Measurements from ENCODE around the gene ZNF2.
"Not testable (repeated sequence)": the region's sequence is repeated elsewhere in the genome, so short reads cannot be mapped to it uniquely, and the experiment has no call there.

Gene ZNF2

GRCh38 chr2:95165371-95166064 is at the start of gene ZNF2:
ZNF2 (plus strand) TSS chr2:95165809; CDS start chr2:95176227, 10,418 bp downstream.
- peak; percentile 82 for DNase-seq (ENCODE audit: low read depth)

- DNase-seq (ENCODE audit: low read depth): peak; percentile 0
These were observed 44.6 kb upstream of the ZNF2 start for GRCh38 chr2:95121093-95121406.

GRCh38 chr2:95121407-95122196 is 44.0 kb upstream of the ZNF2 start, which contains the start of gene MRPS5:
MRPS5 (minus strand) TSS chr2:95121808; CDS start chr2:95121791, 17 bp downstream.
- peak; percentile 12 for DNase-seq (ENCODE audit: low read depth)

- peak; percentile 3 for DNase-seq (ENCODE audit: low read depth)
These were observed 43.4 kb upstream of the ZNF2 start for GRCh38 chr2:95122197-95122551.

- DNase-seq (ENCODE audit: low read depth): no peak
These were observed 26.9 kb upstream of the ZNF2 start for GRCh38 chr2:95138702-95139101.

GRCh38 chr2:95143838-95144237 is 21.8 kb upstream of the ZNF2 start:
- no peak for DNase-seq (ENCODE audit: low read depth)

GRCh38 chr2:95149397-95149984 is 16.1 kb upstream of the ZNF2 start:
- no peak for DNase-seq (ENCODE audit: low read depth)

- no peak for DNase-seq (ENCODE audit: low read depth)
These were observed 7.2 kb upstream of the ZNF2 start for GRCh38 chr2:95158441-95158840.

- DNase-seq (ENCODE audit: low read depth): no peak
These were observed 6.6 kb upstream of the ZNF2 start for GRCh38 chr2:95158891-95159619.

GRCh38 chr2:95159690-95160449 is 5.7 kb upstream of the ZNF2 start, which contains the start of gene ZNF514:
ZNF514 (minus strand) TSS chr2:95159848; CDS start chr2:95153253, 6,595 bp downstream.
- peak; percentile 14 for DNase-seq (ENCODE audit: low read depth)

- DNase-seq (ENCODE audit: low read depth): no peak
These were observed 609 bp upstream of the ZNF2 start for GRCh38 chr2:95165030-95165370.

GRCh38 chr2:95166065-95166763 is 605 bp downstream of the ZNF2 start:
- no peak for DNase-seq (ENCODE audit: low read depth)

GRCh38 chr2:95171902-95172301 is 6.3 kb downstream of the ZNF2 start:
- DNase-seq (ENCODE audit: low read depth): no peak

- DNase-seq (ENCODE audit: low read depth): no peak
These were observed 8.5 kb downstream of the ZNF2 start for GRCh38 chr2:95174031-95174542.

- no peak for DNase-seq (ENCODE audit: low read depth)
These were observed 13.8 kb downstream of the ZNF2 start for GRCh38 chr2:95179451-95179850.

GRCh38 chr2:95181774-95182173 is 16.2 kb downstream of the ZNF2 start:
- no peak for DNase-seq (ENCODE audit: low read depth)

- DNase-seq (ENCODE audit: low read depth): no peak
These were observed 19.6 kb downstream of the ZNF2 start for GRCh38 chr2:95185197-95185596.

GRCh38 chr2:95185973-95186372 is 20.4 kb downstream of the ZNF2 start:
- DNase-seq (ENCODE audit: low read depth): no peak

- DNase-seq (ENCODE audit: low read depth): not testable (repeated sequence)
These were observed 27.3 kb downstream of the ZNF2 start for GRCh38 chr2:95192956-95193355.

GRCh38 chr2:95203911-95204310 is 38.3 kb downstream of the ZNF2 start:
- DNase-seq (ENCODE audit: low read depth): no peak

GRCh38 chr2:95204396-95204795 is 38.8 kb downstream of the ZNF2 start:
- no peak for DNase-seq (ENCODE audit: low read depth)
